ENCODE data around the gene PRSS33.

PRSS33 gene

GRCh38 chr16:2787406-2787805 lies at the start of gene PRSS33:
Gene PRSS33 (minus strand): TSS chr16:2787560. CDS start chr16:2786547, 1,013 bp downstream.
- H3K27me3 ChIP-seq (ENCODE audit: insufficient read depth, insufficient read length) = no peaks in the 10 kb centered on the region
- no peaks in the 10 kb centered on the region for H3K36me3 ChIP-seq (ENCODE audit: insufficient read depth, insufficient read length, low read length)
- TF ChIP-seq SUZ12 (IDR thresholded peaks at IDR 0.05; ENCODE audit: extremely low read depth, insufficient read depth, insufficient read length) = no peak
- TF ChIP-seq ZNF274 (IDR thresholded peaks at IDR 0.05; ENCODE audit: low read depth, low read length) = no peak
- TF ChIP-seq YY1 (IDR thresholded peaks at IDR 0.05; ENCODE audit: insufficient read depth, insufficient read length) = no peak
- peak within 1 kb of the TSS; percentile 57 for H3K9ac ChIP-seq (ENCODE audit: insufficient read length, low read depth)
- H3K9me3 ChIP-seq (ENCODE audit: insufficient read depth, low read length) = no peaks in the 10 kb centered on the region
- no peak within 1 kb of the TSS for H3K4me3 ChIP-seq (ENCODE audit: insufficient read length, low read depth)
- peaks cover 19% of the 10 kb centered on the region for H3K4me1 ChIP-seq (ENCODE audit: insufficient read depth, insufficient read length)
- no peak for DNase-seq (ENCODE audit: low read depth, low spot score)

- H3K9ac ChIP-seq (ENCODE audit: insufficient read length, low read depth) = peak overlapping the region; percentile 50
- TF ChIP-seq YY1 (IDR thresholded peaks at IDR 0.05; ENCODE audit: insufficient read depth, insufficient read length) = no peak
- TF ChIP-seq ZNF274 (IDR thresholded peaks at IDR 0.05; ENCODE audit: low read depth, low read length) = no peak
- TF ChIP-seq SUZ12 (IDR thresholded peaks at IDR 0.05; ENCODE audit: extremely low read depth, insufficient read depth, insufficient read length) = no peak
These were observed 49.5 kb upstream of the PRSS33 start for GRCh38 chr16:2836646-2837508.

GRCh38 chr16:2835638-2836493 lies 48.5 kb upstream of the PRSS33 start:
- Histone ChIP-seq H3K4me3 (ENCODE audit: insufficient read length, low read depth) (no peak overlapping the region), H3K36me3 (ENCODE audit: insufficient read depth, insufficient read length, low read length) (no peaks in the 10 kb centered on the region), H3K4me1 (ENCODE audit: insufficient read depth, insufficient read length) (peaks cover 14% of the 10 kb centered on the region), H3K27me3 (ENCODE audit: insufficient read depth, insufficient read length) (no peaks in the 10 kb centered on the region), H3K9me3 (ENCODE audit: insufficient read depth, low read length) (no peaks in the 10 kb centered on the region), H3K9ac (ENCODE audit: insufficient read length, low read depth) (peak overlapping the region; percentile 50)
- TF ChIP-seq ZNF274 (IDR thresholded peaks at IDR 0.05; ENCODE audit: low read depth, low read length) = no peak
- no peak for TF ChIP-seq SUZ12 (IDR thresholded peaks at IDR 0.05; ENCODE audit: extremely low read depth, insufficient read depth, insufficient read length)
- TF ChIP-seq YY1 (IDR thresholded peaks at IDR 0.05; ENCODE audit: insufficient read depth, insufficient read length) = no peak
- DNase-seq (ENCODE audit: low read depth, low spot score) = peak; percentile 87

More at GRCh38 chr16:2836646-2837508, 49.5 kb upstream of the PRSS33 start:
- Histone ChIP-seq H3K36me3 (ENCODE audit: insufficient read depth, insufficient read length, low read length) (no peaks in the 10 kb centered on the region), H3K4me1 (ENCODE audit: insufficient read depth, insufficient read length) (peaks cover 14% of the 10 kb centered on the region), H3K4me3 (ENCODE audit: insufficient read length, low read depth) (no peak overlapping the region), H3K27me3 (ENCODE audit: insufficient read depth, insufficient read length) (no peaks in the 10 kb centered on the region), H3K9me3 (ENCODE audit: insufficient read depth, low read length) (no peaks in the 10 kb centered on the region)
- no peak for DNase-seq (ENCODE audit: low read depth, low spot score)

- H3K36me3 ChIP-seq (ENCODE audit: insufficient read depth, insufficient read length, low read length) = no peaks in the 10 kb centered on the region
- no peak overlapping the region for H3K9ac ChIP-seq (ENCODE audit: insufficient read length, low read depth)
- H3K9me3 ChIP-seq (ENCODE audit: insufficient read depth, low read length) = no peaks in the 10 kb centered on the region
- no peak overlapping the region for H3K4me3 ChIP-seq (ENCODE audit: insufficient read length, low read depth)
- peaks cover 17% of the 10 kb centered on the region for H3K4me1 ChIP-seq (ENCODE audit: insufficient read depth, insufficient read length)
- no peak for TF ChIP-seq SUZ12 (IDR thresholded peaks at IDR 0.05; ENCODE audit: extremely low read depth, insufficient read depth, insufficient read length)
- no peak for TF ChIP-seq YY1 (IDR thresholded peaks at IDR 0.05; ENCODE audit: insufficient read depth, insufficient read length)
- no peak for TF ChIP-seq ZNF274 (IDR thresholded peaks at IDR 0.05; ENCODE audit: low read depth, low read length)
- no peaks in the 10 kb centered on the region for H3K27me3 ChIP-seq (ENCODE audit: insufficient read depth, insufficient read length)
- DNase-seq (ENCODE audit: low read depth, low spot score) = no peak
These were observed 47.6 kb upstream of the PRSS33 start for GRCh38 chr16:2834968-2835367.

- H3K9ac ChIP-seq (ENCODE audit: insufficient read length, low read depth) = no peak overlapping the region
- H3K4me1 ChIP-seq (ENCODE audit: insufficient read depth, insufficient read length) = peaks cover 20% of the 10 kb centered on the region
- H3K9me3 ChIP-seq (ENCODE audit: insufficient read depth, low read length) = no peaks in the 10 kb centered on the region
- DNase-seq (ENCODE audit: low read depth, low spot score) = no peak
- no peaks in the 10 kb centered on the region for H3K27me3 ChIP-seq (ENCODE audit: insufficient read depth, insufficient read length)
- no peak for TF ChIP-seq YY1 (IDR thresholded peaks at IDR 0.05; ENCODE audit: insufficient read depth, insufficient read length)
- H3K36me3 ChIP-seq (ENCODE audit: insufficient read depth, insufficient read length, low read length) = no peaks in the 10 kb centered on the region
- H3K4me3 ChIP-seq (ENCODE audit: insufficient read length, low read depth) = no peak overlapping the region
These were observed 46.4 kb upstream of the PRSS33 start for GRCh38 chr16:2833776-2834175.

- H3K27me3 ChIP-seq (ENCODE audit: insufficient read depth, insufficient read length) = no peaks in the 10 kb centered on the region
These were observed 43.8 kb upstream of the PRSS33 start for GRCh38 chr16:2831203-2831602.

GRCh38 chr16:2830355-2830695 lies 43.0 kb upstream of the PRSS33 start:
- no peaks in the 10 kb centered on the region for H3K9me3 ChIP-seq (ENCODE audit: insufficient read depth, low read length)
- H3K9ac ChIP-seq (ENCODE audit: insufficient read length, low read depth) = no peak overlapping the region
- no peaks in the 10 kb centered on the region for H3K36me3 ChIP-seq (ENCODE audit: insufficient read depth, insufficient read length, low read length)
- DNase-seq (ENCODE audit: low read depth, low spot score) = no peak
- H3K27me3 ChIP-seq (ENCODE audit: insufficient read depth, insufficient read length) = no peaks in the 10 kb centered on the region
- TF ChIP-seq SUZ12 (IDR thresholded peaks at IDR 0.05; ENCODE audit: extremely low read depth, insufficient read depth, insufficient read length) (no peak), YY1 (IDR thresholded peaks at IDR 0.05; ENCODE audit: insufficient read depth, insufficient read length) (no peak), ZNF274 (IDR thresholded peaks at IDR 0.05; ENCODE audit: low read depth, low read length) (no peak)
- no peak overlapping the region for H3K4me3 ChIP-seq (ENCODE audit: insufficient read length, low read depth)
- peaks cover 12% of the 10 kb centered on the region for H3K4me1 ChIP-seq (ENCODE audit: insufficient read depth, insufficient read length)

More at GRCh38 chr16:2831203-2831602, 43.8 kb upstream of the PRSS33 start:
- H3K9ac ChIP-seq (ENCODE audit: insufficient read length, low read depth) = no peak overlapping the region
- no peaks in the 10 kb centered on the region for H3K9me3 ChIP-seq (ENCODE audit: insufficient read depth, low read length)
- no peak for DNase-seq (ENCODE audit: low read depth, low spot score)
- no peak overlapping the region for H3K4me3 ChIP-seq (ENCODE audit: insufficient read length, low read depth)
- H3K36me3 ChIP-seq (ENCODE audit: insufficient read depth, insufficient read length, low read length) = no peaks in the 10 kb centered on the region
- TF ChIP-seq ZNF274 (IDR thresholded peaks at IDR 0.05; ENCODE audit: low read depth, low read length) (no peak), SUZ12 (IDR thresholded peaks at IDR 0.05; ENCODE audit: extremely low read depth, insufficient read depth, insufficient read length) (no peak), YY1 (IDR thresholded peaks at IDR 0.05; ENCODE audit: insufficient read depth, insufficient read length) (no peak)
- H3K4me1 ChIP-seq (ENCODE audit: insufficient read depth, insufficient read length) = peaks cover 16% of the 10 kb centered on the region

Data from NT2/D1 (cell line).